G401 (cell line): ENCODE results near the gene TMEM170A. TPM values are rescaled to one million over a fixed set of nuclear protein-coding genes. Genes with fewer than 3 reads are reported as not detected.

Experiments used
- DNase-seq: peaks from one replicate; pipeline ENCODE4 v3.0.0-alpha.2; 2015; ENCODE audit warnings: low spot score
- in situ Hi-C: cut with HindIII; loops from 2 replicates; pipeline ENCODE4 v1.10.0; 2016; ENCODE audit warnings: low sequenced_read_pairs, mixed read lengths
- total RNA-seq: library from RNA; depleted of rRNA; stranded (reverse); fragments of >200 nt; shearing (Covaris generic); gene quantifications from 2 replicates; pipeline ENCODE4 v1.2.3, GENCODE V29; 2014; rRNA removed

The TMEM170A gene
- total RNA-seq, 1 experiment from 2014 or later = 47.7 TPM

GRCh38 chr16:75415169-75415905 is 49.2 kb downstream of the TMEM170A start:
- no peak for DNase-seq
- in situ Hi-C loops = no loop called here

GRCh38 chr16:75413951-75414350 is 50.5 kb downstream of the TMEM170A start:
- in situ Hi-C loops = no loop called here

GRCh38 chr16:75406943-75407342 is 57.5 kb downstream of the TMEM170A start:
- DNase-seq = no peak
- in situ Hi-C loops = no loop called here

More at GRCh38 chr16:75413951-75414350, 50.5 kb downstream of the TMEM170A start:
- no peak for DNase-seq

- in situ Hi-C loops = no loop called here
- DNase-seq = peak; percentile 61
These were observed 61.5 kb downstream of the TMEM170A start for GRCh38 chr16:75402821-75403475.

- in situ Hi-C loops = no loop called here
- DNase-seq = no peak
These were observed 62.2 kb downstream of the TMEM170A start for GRCh38 chr16:75402159-75402820.

GRCh38 chr16:75401691-75402090 is 62.8 kb downstream of the TMEM170A start:
- in situ Hi-C loops = no loop called here
- no peak for DNase-seq

- no peak for DNase-seq
- in situ Hi-C loops = no loop called here
These were observed 66.2 kb downstream of the TMEM170A start for GRCh38 chr16:75398333-75398732.

- DNase-seq = no peak
- in situ Hi-C loops = no loop called here
These were observed 69.5 kb downstream of the TMEM170A start for GRCh38 chr16:75394941-75395340.

Other genes starting within 250 kb of the TMEM170A start
- not detected in 2 replicates for gene CTRB1, start 245.7 kb downstream of the TMEM170A start, total RNA-seq
- gene BCAR1, start 213.1 kb downstream of the TMEM170A start, total RNA-seq = 122 and 124 TPM in 2 replicates
- 58.3 and 63.1 TPM in 2 replicates for gene CFDP1, start 31.2 kb downstream of the TMEM170A start, total RNA-seq
- gene CHST6, start 30.8 kb upstream of the TMEM170A start, total RNA-seq = 0.31 TPM in 1 of 2 replicates, not detected in the other
- gene CHST5, start 71.4 kb upstream of the TMEM170A start, total RNA-seq = 0.12 TPM in 1 of 2 replicates, not detected in the other
- 24.2 and 46.1 TPM in 2 replicates for gene TMEM231, start 91.6 kb upstream of the TMEM170A start, total RNA-seq
- 18.9 and 20.1 TPM in 2 replicates for gene GABARAPL2, start 101.7 kb upstream of the TMEM170A start, total RNA-seq
- 24.2 and 25.1 TPM in 2 replicates for gene ADAT1, start 158.6 kb upstream of the TMEM170A start, total RNA-seq
- gene KARS1, start 183.0 kb upstream of the TMEM170A start, total RNA-seq = 266 and 292 TPM in 2 replicates
- gene TERF2IP, start 183.1 kb upstream of the TMEM170A start, total RNA-seq = 23.8 and 34.3 TPM in 2 replicates
- not detected in 2 replicates for gene CPHXL2, start 212.3 kb upstream of the TMEM170A start, total RNA-seq
- not detected in 2 replicates for gene DUXB, start 236.8 kb upstream of the TMEM170A start, total RNA-seq